ENCODE results near the gene TMCO1.
"Not testable (repeated sequence)": the region's sequence is repeated elsewhere in the genome, so short reads cannot be mapped to it uniquely, and the experiment has no call there.

Gene TMCO1

DNA sequence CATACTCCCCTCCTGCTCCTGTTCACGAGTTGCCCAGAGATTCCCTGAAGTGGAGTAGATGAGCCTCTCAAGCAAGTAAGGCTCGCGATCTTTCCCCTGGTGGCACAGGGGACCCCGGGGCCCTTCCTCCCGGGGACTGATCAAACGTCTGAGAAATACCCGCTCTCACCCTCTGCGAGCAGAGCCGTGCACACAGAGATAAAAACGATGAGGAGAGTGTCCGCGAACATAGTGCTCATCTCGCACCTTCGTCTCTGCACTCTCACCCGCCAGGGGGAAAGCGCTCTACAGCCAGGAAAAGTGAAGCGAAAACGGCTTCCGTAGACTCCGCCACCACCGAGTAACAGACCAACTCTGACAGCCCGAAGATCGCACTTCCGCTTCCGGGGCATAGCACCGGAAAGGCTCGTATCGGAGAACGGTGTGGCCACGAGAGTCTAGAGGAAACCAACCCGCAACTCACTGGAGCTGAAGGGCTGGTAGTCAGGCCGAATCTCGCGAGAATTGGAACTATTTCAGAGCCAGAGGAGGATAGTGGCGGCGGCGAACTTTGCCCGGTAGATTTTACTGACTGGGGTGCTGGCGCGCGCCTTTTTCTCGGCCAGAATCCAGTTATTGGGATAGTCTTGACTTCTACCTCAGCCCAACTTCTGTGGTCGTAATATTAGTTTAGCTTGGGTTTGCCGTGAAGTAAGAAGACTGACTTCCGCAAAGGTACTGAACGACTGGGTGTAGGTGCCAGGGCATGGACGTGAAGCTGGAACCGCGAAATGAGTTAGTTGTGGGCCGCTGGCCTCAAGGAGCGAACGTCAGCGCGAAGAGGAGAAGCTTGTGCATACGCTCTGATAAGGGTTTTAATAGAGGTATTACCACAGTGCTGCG is at the start of gene TMCO1:
TMCO1 (minus strand) TSS at position 356 of the 882 bp plus-strand sequence; CDS start at position 239, 117 bp downstream.
- peak; percentile 96 for DNase-seq

- no peak for DNase-seq
Measured at GRCh38 chr1:165816826-165817497, 48.3 kb upstream of the TMCO1 start.

- no peak for DNase-seq
Measured at GRCh38 chr1:165816157-165816556, 47.5 kb upstream of the TMCO1 start.

- no peak for DNase-seq
Measured at GRCh38 chr1:165815725-165816124, 47.1 kb upstream of the TMCO1 start.

DNA sequence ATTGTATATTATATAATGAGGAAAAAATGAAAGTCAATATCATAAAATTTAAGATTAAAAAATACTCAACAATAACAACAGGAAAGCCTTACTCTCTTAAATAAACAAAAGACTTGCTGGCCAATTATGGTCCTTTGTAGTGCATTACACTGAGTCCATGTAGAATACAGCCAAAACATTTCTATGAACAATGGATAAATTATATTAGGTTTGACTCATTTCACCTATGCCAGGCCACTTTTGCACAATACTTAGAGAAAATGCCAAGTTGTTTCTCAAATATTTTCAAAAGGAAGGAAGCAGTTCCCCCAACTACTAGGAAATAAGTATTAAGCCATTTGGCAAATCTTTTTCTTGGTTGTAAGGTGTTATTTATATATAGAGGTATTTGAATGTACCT is 38.9 kb upstream of the TMCO1 start:
- no peak for DNase-seq

DNA sequence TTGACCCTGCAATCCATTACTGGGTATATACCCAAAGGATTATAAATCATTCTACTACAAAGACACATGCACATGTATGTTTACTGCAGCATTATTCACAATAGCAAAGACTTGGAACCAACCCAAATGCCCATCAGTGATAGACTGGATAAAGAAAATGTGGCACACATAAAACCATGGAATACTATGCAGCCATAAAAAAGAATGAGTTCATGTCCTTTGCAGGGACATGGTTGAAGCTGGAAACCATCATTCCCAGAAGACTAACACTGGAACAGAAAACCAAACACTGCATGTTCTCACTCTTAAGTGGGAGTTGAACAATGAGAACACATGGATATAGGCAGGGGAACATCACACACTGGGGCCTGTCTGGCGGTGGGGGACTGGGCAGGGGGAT is 35.8 kb upstream of the TMCO1 start:
- not testable (repeated sequence) for DNase-seq

GRCh38 chr1:165799387-165799786 is 30.7 kb upstream of the TMCO1 start:
- no peak for DNase-seq

GRCh38 chr1:165795894-165796293 is 27.2 kb upstream of the TMCO1 start:
- no peak for DNase-seq

DNA sequence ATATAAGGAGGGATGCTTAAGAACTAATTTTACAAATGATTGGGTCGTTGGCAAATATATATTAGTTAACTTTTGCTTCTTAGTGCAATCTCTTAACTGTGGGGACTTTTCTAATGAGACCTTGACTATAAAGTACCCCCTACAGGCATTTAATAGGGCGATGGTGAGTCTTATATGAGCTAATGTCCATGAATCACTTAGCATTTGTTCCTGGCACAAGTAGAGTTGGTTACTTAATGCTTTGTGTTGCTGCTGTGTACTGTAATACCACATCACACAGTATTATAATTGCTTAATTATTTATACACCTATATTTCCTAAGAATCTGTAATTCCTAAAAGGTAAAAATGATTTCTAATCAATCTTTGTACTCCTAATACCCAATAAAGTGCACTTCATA is 25.3 kb upstream of the TMCO1 start:
- DNase-seq = no peak

DNA sequence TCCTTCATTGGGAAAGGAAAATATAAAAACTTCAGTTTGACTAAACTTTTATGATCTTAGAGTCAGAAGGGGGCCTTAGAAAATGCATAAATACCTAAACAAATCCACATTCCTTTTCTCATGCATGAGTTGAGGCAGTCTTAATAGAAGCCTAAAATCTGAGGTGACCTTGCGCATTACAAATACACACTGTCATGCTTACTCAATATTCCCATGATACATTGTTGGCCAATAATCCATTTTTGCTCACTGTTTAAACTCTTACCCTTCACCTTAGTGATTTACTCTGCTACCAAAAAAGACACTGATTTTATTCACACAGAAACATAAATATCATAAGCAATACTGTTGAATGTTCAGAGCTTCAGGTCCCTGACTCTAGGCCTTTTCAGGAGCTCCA is 19.1 kb upstream of the TMCO1 start:
- no peak for DNase-seq

DNA sequence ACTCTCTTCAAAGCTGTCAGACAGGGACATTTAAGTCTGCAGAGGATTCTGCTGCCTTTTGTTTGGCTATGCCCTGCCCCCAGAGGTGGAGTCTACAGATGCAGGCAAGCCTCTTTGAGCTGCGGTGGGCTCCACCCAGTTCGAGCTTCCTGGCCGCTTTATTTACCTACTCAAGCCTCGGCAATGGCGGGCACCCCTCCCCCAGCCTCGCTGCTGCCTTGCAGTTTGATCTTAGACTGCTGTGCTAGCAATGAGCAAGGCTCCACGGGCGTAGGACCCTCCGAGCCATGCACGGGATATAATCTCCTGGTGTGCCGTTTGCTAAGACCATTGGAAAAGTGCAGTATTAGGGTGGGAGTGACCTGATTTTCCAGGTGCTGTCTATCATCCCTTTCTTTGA is 14.9 kb upstream of the TMCO1 start:
- DNase-seq = not testable (repeated sequence)

DNA sequence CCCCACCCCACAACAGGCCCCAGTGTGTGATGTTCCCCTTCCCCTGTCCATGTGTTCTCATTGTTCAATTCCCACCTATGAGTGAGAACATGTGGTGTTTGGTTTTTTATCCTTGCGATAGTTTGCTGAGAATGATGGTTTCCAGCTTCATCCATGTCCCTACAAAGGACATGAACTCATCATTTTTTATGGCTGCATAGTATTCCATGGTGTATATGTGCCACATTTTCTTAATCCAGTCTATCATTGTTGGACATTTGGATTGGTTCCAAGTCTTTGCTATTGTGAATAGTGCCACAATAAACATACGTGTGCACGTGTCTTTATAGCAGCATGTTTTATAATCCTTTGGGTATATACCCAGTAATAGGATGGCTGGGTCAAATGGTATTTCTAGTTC is 9.5 kb upstream of the TMCO1 start:
- not testable (repeated sequence) for DNase-seq

DNA sequence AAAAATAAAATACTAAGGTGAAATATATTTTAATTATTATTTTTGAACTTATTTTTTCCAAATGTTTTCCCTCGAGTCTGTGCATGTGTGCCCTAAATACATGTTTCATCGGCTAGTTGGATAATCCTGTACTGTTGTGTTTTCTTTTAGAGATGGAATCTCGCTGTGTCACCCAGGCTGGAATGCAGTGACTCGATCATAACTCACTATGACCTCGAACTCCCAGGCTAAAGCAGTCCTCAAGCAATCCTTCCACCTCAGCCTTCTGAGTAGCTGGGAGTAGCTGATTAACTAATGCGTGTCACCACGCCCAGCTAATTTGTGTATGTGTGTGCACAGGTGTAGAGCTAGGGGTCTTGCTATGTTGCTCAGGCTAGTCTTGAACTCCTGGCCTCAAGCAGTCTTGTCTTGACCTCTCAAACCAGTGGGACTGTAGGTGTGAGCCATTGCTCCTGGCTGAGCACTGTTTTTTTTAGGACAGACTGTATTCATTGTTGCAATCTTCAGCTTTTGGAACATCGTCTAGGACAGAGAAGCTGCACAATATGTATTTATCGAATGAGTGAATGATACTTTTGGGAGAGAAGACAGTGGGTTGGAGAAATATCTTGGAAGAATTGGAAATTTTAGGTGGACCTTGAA is 4.8 kb upstream of the TMCO1 start:
- DNase-seq = no peak

GRCh38 chr1:165772739-165773138 is 4.1 kb upstream of the TMCO1 start:
- no peak for DNase-seq

- no peak for DNase-seq
Measured at GRCh38 chr1:165764277-165764676, 4.4 kb downstream of the TMCO1 start.

DNA sequence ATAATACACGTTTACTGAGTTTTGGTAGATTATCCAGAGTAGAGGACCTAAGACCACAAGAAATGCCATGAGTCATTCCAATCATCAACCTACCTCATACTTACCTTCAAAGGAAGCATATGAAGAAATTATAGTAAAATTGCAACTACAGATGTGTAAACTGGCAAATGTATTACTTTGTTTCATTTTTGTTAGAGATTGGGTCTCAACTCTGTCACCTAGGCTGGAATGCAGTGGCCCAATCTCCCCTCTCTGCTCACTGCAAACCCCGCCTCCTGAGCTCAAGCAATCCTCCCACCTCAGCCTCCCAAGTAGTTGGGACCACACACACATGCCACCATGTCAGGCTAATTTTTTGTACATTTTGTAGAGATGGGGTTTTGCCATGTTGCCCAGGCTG is 5.2 kb downstream of the TMCO1 start:
- DNase-seq = no peak

GRCh38 chr1:165762725-165763124 is 5.9 kb downstream of the TMCO1 start:
- no peak for DNase-seq

- no peak for DNase-seq
Measured at GRCh38 chr1:165759095-165759494, 9.6 kb downstream of the TMCO1 start.

- DNase-seq = no peak
Measured at GRCh38 chr1:165755393-165756010, 13.2 kb downstream of the TMCO1 start.

- no peak for DNase-seq
Measured at GRCh38 chr1:165753934-165754333, 14.7 kb downstream of the TMCO1 start.

- DNase-seq = no peak
Measured at GRCh38 chr1:165748550-165748949, 20.1 kb downstream of the TMCO1 start.

- DNase-seq = no peak
Measured at GRCh38 chr1:165747632-165748447, 20.8 kb downstream of the TMCO1 start.

Measured in CD4-positive, alpha-beta T cell treated with Interleukin-12 subunit alpha and Interleukin-12 subunit beta, for 1 hour (primary cell).